Loucy (cell line): ENCODE results near the gene UBE3D.
"Not testable (repeated sequence)": the region's sequence is repeated elsewhere in the genome, so short reads cannot be mapped to it uniquely, and the experiment has no call there.

ENCODE experiments used
- H2AFZ ChIP-seq: fragments of 200-600 bp; sonication (generic); 2 replicates; pipeline ENCODE4 v1.6.0; 2016; ENCODE audit warnings: antibody characterized with exemption, mild to moderate bottlenecking, low read length, moderate library complexity
- H3F3A ChIP-seq: fragments of 200-600 bp; 2 replicates; pipeline ENCODE4 v1.6.0; 2016; ENCODE audit warnings: antibody characterized with exemption, low read depth, mild to moderate bottlenecking
- H3K27me3 ChIP-seq: fragments of 200-600 bp; sonication (generic); 2 replicates; pipeline ENCODE4 v1.6.1; 2014; ENCODE audit warnings: low read length, mild to moderate bottlenecking; ENCODE audit not compliant: insufficient read depth, poor library complexity, severe bottlenecking
- H3K36me3 ChIP-seq: fragments of 200-600 bp; sonication (generic); 2 replicates; pipeline ENCODE4 v1.6.1; 2016; ENCODE audit warnings: low read length; ENCODE audit not compliant: insufficient read depth
- H3K4me1 ChIP-seq: fragments of 200-600 bp; sonication (generic); 2 replicates; pipeline ENCODE4 v1.5.1; 2014; ENCODE audit warnings: low read length, mild to moderate bottlenecking; ENCODE audit not compliant: insufficient read depth, poor library complexity, severe bottlenecking
- H3K4me2 ChIP-seq: fragments of 200-600 bp; sonication (generic); 2 replicates; pipeline ENCODE4 v1.6.0; 2014; ENCODE audit warnings: antibody characterized with exemption, low read length, low read depth, mild to moderate bottlenecking; ENCODE audit not compliant: poor library complexity, severe bottlenecking
- H3K4me3 ChIP-seq: fragments of 200-600 bp; sonication (generic); 2 replicates; pipeline ENCODE4 v1.5.1; 2014; ENCODE audit warnings: low read length, mild to moderate bottlenecking, mixed read lengths; ENCODE audit not compliant: poor library complexity, severe bottlenecking
- H3K79me2 ChIP-seq: fragments of 200-600 bp; sonication (generic); 2 replicates; pipeline ENCODE4 v1.6.1; 2014; ENCODE audit warnings: low read length; ENCODE audit not compliant: insufficient read depth
- H3K9ac ChIP-seq: fragments of 200-600 bp; sonication (generic); 2 replicates; pipeline ENCODE4 v1.6.0; 2014; ENCODE audit warnings: mild to moderate bottlenecking, low read depth, low read length, moderate library complexity; ENCODE audit not compliant: poor library complexity, severe bottlenecking
- H3K9me2 ChIP-seq: fragments of 200-600 bp; sonication (generic); replicated peaks from 2 replicates; pipeline ENCODE4 v1.6.1; 2016; ENCODE audit warnings: low read depth, low read length, mixed read lengths
- H3K9me3 ChIP-seq: fragments of 200-600 bp; sonication (generic); 2 replicates; pipeline ENCODE4 v1.6.1; 2014; ENCODE audit warnings: mild to moderate bottlenecking, antibody characterized with exemption, low read length, low read depth; ENCODE audit not compliant: insufficient read depth
- H4K20me1 ChIP-seq: fragments of 200-600 bp; sonication (generic); 2 replicates; pipeline ENCODE4 v1.6.0; 2014; ENCODE audit warnings: antibody characterized with exemption, low read length, mild to moderate bottlenecking; ENCODE audit not compliant: insufficient read depth, poor library complexity, severe bottlenecking
- CTCF ChIP-seq: fragments of 200-600 bp; sonication (generic); conservative IDR thresholded peaks from 2 replicates; pipeline ENCODE4 v1.5.1; 2014; ENCODE audit warnings: mild to moderate bottlenecking, antibody characterized with exemption, low read length
- EZH2phosphoT487 ChIP-seq: fragments of 200-600 bp; IDR thresholded peaks from 2 replicates; pipeline ENCODE4 v1.6.1; 2018; ENCODE audit warnings: antibody characterized with exemption, mild to moderate bottlenecking, moderate library complexity, borderline replicate concordance

UBE3D gene

GRCh38 chr6:82953871-82954270, 111.8 kb downstream of the UBE3D start:
- Histone ChIP-seq H3F3A (no peaks in the 10 kb centered on the region; the same call in 1 of the 2 replicates), H4K20me1 (no peaks in the 10 kb centered on the region), H3K36me3 (no peaks in the 10 kb centered on the region), H3K4me1 (peaks cover 58% of the 10 kb centered on the region), H3K79me2 (peaks cover 60% of the 10 kb centered on the region), H3K4me3 (peak overlapping the region; percentile 68), H3K9ac (peak overlapping the region; percentile 77), H3K4me2 (peak overlapping the region; percentile 87), H3K9me2 (no peaks in the 10 kb centered on the region), H3K9me3 (no peaks in the 10 kb centered on the region), H3K27me3 (no peaks in the 10 kb centered on the region), H2AFZ (no peak overlapping the region)
- TF ChIP-seq CTCF (no peak), EZH2phosphoT487 (no peak)

- H3K4me3 ChIP-seq, result no peak overlapping the region
- no peaks in the 10 kb centered on the region for H3K9me2 ChIP-seq
- no peaks in the 10 kb centered on the region for H3F3A ChIP-seq
- no peaks in the 10 kb centered on the region for H3K27me3 ChIP-seq
- peak overlapping the region; percentile 34 for H3K4me2 ChIP-seq
- H3K36me3 ChIP-seq, result no peaks in the 10 kb centered on the region
- no peak overlapping the region for H2AFZ ChIP-seq
- peaks cover 62% of the 10 kb centered on the region for H3K79me2 ChIP-seq
- TF ChIP-seq EZH2phosphoT487, result no peak
- no peak for TF ChIP-seq CTCF
- H3K9me3 ChIP-seq, result no peaks in the 10 kb centered on the region; the same call in 1 of the 2 replicates
- H4K20me1 ChIP-seq, result no peaks in the 10 kb centered on the region
- H3K9ac ChIP-seq, result no peak overlapping the region
- peaks cover 42% of the 10 kb centered on the region for H3K4me1 ChIP-seq
Measured at GRCh38 chr6:82951935-82952334, 113.7 kb downstream of the UBE3D start.

- H3K9me2 ChIP-seq, result no peaks in the 10 kb centered on the region
- H3K4me3 ChIP-seq, result no peak overlapping the region
- H2AFZ ChIP-seq, result no peak overlapping the region
- H4K20me1 ChIP-seq, result no peaks in the 10 kb centered on the region
- H3K36me3 ChIP-seq, result no peaks in the 10 kb centered on the region
- H3K4me1 ChIP-seq, result peaks cover 42% of the 10 kb centered on the region
- peak overlapping the region; percentile 34 for H3K4me2 ChIP-seq
- TF ChIP-seq CTCF, result no peak
- no peak for TF ChIP-seq EZH2phosphoT487
- no peaks in the 10 kb centered on the region; the same call in 1 of the 2 replicates for H3K9me3 ChIP-seq
- H3K79me2 ChIP-seq, result peaks cover 61% of the 10 kb centered on the region
- H3K27me3 ChIP-seq, result no peaks in the 10 kb centered on the region
- H3F3A ChIP-seq, result no peaks in the 10 kb centered on the region
- no peak overlapping the region for H3K9ac ChIP-seq
Measured at GRCh38 chr6:82951389-82951788, 114.3 kb downstream of the UBE3D start.

- not testable (repeated sequence) for H4K20me1 ChIP-seq, H3K4me3 ChIP-seq, H3K9me2 ChIP-seq, H3K27me3 ChIP-seq, H3K9ac ChIP-seq, H3F3A ChIP-seq, H2AFZ ChIP-seq, H3K4me1 ChIP-seq, H3K79me2 ChIP-seq, H3K4me2 ChIP-seq
- peaks cover 43% of the 10 kb centered on the region for H3K36me3 ChIP-seq
- H3K9me3 ChIP-seq, result peaks cover 46% of the 10 kb centered on the region; the same call in 1 of the 2 replicates
Measured at GRCh38 chr6:82930915-82931314, 134.7 kb downstream of the UBE3D start.
